Glutamatergic neuron (in vitro differentiated cells): ENCODE data around the gene CREG2. TPM values are rescaled to one million over a fixed set of nuclear protein-coding genes. Genes with fewer than 3 reads are reported as not detected.
"Not testable (repeated sequence)": the region's sequence is repeated elsewhere in the genome, so short reads cannot be mapped to it uniquely, and the experiment has no call there.

Experiments
- DNase-seq: peaks from one replicate; pipeline ENCODE4 v3.0.0; 2022
- H3K27ac Mint-ChIP-seq: one replicate; pipeline ENCODE4 v1.8.0; 2020; ENCODE audit warnings: mild to moderate bottlenecking, mixed read lengths, inconsistent platforms; ENCODE audit not compliant: unreplicated experiment
- H3K27me3 Mint-ChIP-seq: one replicate; pipeline ENCODE4 v1.8.0; 2020; ENCODE audit warnings: mild to moderate bottlenecking, moderate library complexity, mixed read lengths, inconsistent platforms; ENCODE audit not compliant: unreplicated experiment
- H3K36me3 Mint-ChIP-seq: one replicate; pipeline ENCODE4 v1.8.0; 2020; ENCODE audit warnings: mild to moderate bottlenecking, mixed read lengths, inconsistent platforms; ENCODE audit not compliant: unreplicated experiment
- H3K4me1 Mint-ChIP-seq: one replicate; pipeline ENCODE4 v1.8.0; 2020; ENCODE audit warnings: mild to moderate bottlenecking, low read depth, mixed read lengths, inconsistent platforms; ENCODE audit not compliant: unreplicated experiment
- H3K4me3 Mint-ChIP-seq: one replicate; pipeline ENCODE4 v1.8.0; 2020; ENCODE audit warnings: mild to moderate bottlenecking, mixed read lengths, inconsistent platforms; ENCODE audit not compliant: unreplicated experiment
- H3K9me3 Mint-ChIP-seq: one replicate; pipeline ENCODE4 v1.8.0; 2020; ENCODE audit warnings: mild to moderate bottlenecking, moderate library complexity, mixed read lengths, inconsistent platforms; ENCODE audit not compliant: unreplicated experiment
- total RNA-seq: library from RNA; stranded (reverse); fragmentation: NEBNext Ultra II Directional; extraction: Animal tissue kit (Norgen Biotek cat#: 25700); gene quantifications from one replicate; pipeline ENCODE4 v1.2.1, GENCODE V29; 2021; ENCODE audit not compliant: unreplicated experiment
- TF ChIP-seq, protein P1 (sequence below): fragments of 200-600 bp; sonication (generic); IDR thresholded peaks from one replicate; pipeline ENCODE4 v1.5.0; 2021; ENCODE audit not compliant: partially characterized antibody, unreplicated experiment

CREG2 gene
- total RNA-seq, 1 donor from 2014 or later: 1.3 TPM

DNA sequence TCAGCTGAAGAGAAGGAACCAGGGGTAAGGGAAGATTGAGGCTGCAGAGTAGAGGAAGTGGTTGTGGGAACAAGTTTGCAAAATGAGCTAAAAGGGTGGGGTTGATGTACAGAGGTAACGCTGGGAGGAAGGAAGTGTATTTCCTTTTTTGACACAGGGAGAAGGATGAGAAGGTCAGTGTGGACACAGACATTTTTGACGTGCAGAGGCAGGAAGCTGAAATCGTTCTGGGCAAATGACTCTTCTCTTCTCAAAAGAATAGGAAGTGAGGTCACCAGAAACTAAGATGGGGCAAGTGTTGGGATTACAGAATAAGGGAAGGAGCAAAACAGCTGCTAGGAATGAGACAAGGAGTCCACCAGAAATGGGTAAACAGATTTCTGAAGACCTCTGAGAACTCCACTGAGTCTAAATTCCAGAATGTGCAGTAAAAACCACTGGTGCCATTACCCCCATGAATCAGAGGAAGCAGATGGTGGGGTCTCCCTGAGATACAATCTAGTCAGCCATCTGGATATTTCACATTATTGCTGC lies 58.8 kb downstream of the CREG2 start:
- no peaks in the 10 kb centered on the region for H3K27me3 Mint-ChIP-seq
- no peaks in the 10 kb centered on the region for H3K36me3 Mint-ChIP-seq
- peaks cover 9% of the 10 kb centered on the region for H3K4me1 Mint-ChIP-seq
- H3K27ac Mint-ChIP-seq: no peak overlapping the region
- H3K9me3 Mint-ChIP-seq: no peaks in the 10 kb centered on the region
- no peak for DNase-seq
- TF ChIP-seq, protein P1, sequence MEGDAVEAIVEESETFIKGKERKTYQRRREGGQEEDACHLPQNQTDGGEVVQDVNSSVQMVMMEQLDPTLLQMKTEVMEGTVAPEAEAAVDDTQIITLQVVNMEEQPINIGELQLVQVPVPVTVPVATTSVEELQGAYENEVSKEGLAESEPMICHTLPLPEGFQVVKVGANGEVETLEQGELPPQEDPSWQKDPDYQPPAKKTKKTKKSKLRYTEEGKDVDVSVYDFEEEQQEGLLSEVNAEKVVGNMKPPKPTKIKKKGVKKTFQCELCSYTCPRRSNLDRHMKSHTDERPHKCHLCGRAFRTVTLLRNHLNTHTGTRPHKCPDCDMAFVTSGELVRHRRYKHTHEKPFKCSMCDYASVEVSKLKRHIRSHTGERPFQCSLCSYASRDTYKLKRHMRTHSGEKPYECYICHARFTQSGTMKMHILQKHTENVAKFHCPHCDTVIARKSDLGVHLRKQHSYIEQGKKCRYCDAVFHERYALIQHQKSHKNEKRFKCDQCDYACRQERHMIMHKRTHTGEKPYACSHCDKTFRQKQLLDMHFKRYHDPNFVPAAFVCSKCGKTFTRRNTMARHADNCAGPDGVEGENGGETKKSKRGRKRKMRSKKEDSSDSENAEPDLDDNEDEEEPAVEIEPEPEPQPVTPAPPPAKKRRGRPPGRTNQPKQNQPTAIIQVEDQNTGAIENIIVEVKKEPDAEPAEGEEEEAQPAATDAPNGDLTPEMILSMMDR: no peak
- H3K4me3 Mint-ChIP-seq: no peak overlapping the region

DNA sequence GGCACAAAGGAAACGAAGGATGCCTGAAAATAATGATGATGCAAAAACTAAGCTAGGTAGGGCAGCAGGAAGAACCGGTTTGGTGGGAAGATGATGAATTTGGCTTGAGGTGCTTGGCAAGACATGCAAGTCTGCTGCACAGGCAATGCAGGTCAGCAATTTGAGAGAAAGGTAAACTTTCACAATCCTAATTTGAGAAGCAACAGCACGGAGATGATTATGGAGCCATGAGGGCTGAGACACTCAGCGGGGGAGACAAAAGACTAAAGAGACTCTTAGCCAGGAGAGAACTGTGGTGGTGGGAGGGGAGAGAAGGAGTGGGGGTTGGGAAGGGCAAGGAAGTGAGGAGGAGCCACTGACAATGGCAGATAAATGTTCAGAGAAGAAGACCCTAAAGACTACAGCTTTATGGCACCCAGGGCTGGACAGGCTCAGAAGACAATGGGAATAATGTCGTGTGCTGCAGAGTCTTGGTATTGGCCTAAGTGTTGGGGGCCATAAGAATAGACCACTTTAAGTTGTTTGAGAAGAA lies 59.4 kb downstream of the CREG2 start:
- Mint-ChIP-seq H3K27me3 (no peaks in the 10 kb centered on the region), H3K9me3 (no peaks in the 10 kb centered on the region), H3K4me1 (peaks cover 9% of the 10 kb centered on the region), H3K27ac (no peak overlapping the region), H3K36me3 (no peaks in the 10 kb centered on the region), H3K4me3 (no peak overlapping the region)
- DNase-seq: no peak
- TF ChIP-seq, protein P1: no peak

DNA sequence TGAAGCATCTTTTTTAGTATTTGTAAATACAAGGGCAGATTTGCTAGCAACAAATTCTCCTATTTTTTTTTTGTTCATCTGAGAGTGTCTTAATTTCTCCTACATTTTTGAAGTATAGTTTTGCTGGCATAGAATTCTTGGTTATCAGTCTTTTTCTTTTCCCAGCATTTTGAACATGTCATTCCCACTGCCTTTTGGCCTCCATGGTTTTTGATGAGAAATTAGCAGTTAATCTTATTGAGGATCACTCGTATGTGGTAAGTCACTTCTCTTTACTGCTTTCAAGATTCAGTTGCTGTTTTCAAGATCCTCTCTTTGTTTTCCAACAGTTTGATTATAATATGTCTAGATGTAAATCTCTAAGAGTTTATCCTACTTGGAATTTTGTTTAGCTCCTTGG lies 61.9 kb downstream of the CREG2 start:
- TF ChIP-seq, protein P1: no peak
- H3K9me3 Mint-ChIP-seq: no peaks in the 10 kb centered on the region
- H3K4me3 Mint-ChIP-seq: no peak overlapping the region
- no peak for DNase-seq
- H3K27me3 Mint-ChIP-seq: peaks cover 4% of the 10 kb centered on the region
- peaks cover 4% of the 10 kb centered on the region for H3K4me1 Mint-ChIP-seq
- no peak overlapping the region for H3K27ac Mint-ChIP-seq
- no peaks in the 10 kb centered on the region for H3K36me3 Mint-ChIP-seq

DNA sequence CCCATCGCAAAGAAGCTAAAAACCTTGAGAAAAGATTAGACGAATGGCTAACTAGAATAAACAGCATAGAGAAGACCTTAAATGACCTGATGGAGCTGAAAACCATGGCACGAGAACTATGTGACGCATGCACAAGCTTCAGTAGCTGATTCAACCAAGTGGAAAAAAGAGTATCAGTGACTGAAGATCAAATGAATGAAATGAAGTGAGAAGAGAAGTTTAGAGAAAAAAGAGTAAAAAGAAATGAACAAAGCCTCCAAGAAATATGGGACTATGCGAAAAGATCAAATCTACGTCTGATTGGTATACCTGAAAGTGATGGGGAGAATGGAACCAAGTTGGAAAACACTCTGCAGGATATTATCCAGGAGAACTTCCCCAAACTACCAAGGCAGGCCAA lies 70.7 kb downstream of the CREG2 start:
- H3K27ac Mint-ChIP-seq, H3K27me3 Mint-ChIP-seq, H3K36me3 Mint-ChIP-seq, H3K4me1 Mint-ChIP-seq, H3K4me3 Mint-ChIP-seq, H3K9me3 Mint-ChIP-seq, DNase-seq: not testable (repeated sequence)

DNA sequence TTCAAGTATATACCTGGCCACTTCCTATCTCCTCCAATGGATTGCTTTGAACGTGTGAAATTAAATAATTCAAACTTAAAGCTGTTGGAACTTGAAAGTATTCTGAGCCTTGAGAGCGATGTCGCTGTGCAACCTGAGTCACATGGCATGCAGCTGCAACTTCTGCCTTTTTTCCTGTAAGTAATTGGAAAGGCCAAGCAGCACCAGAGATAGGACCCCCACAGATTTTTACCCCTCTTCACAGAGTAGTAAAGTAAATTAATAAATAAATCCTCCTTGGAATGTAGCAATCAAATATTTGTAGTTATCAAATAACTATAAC lies 75.6 kb downstream of the CREG2 start:
- DNase-seq: no peak
- Mint-ChIP-seq H3K9me3 (peaks cover 10% of the 10 kb centered on the region), H3K27ac (no peak overlapping the region), H3K4me1 (peaks cover 7% of the 10 kb centered on the region), H3K36me3 (peaks cover 4% of the 10 kb centered on the region), H3K27me3 (peaks cover 1% of the 10 kb centered on the region), H3K4me3 (no peak overlapping the region)
- TF ChIP-seq, protein P1: no peak
